Regular cardiac myocyte (primary cell): ENCODE measurements around the gene PCAT6. TPM values are rescaled to one million over a fixed set of nuclear protein-coding genes. Genes with fewer than 3 reads are reported as not detected.

Experiments
- total RNA-seq: library from RNA; depleted of rRNA; stranded (reverse); fragments of >200 nt; gene quantifications from 2 replicates; pipeline ENCODE4 v1.2.3, GENCODE V29; 2014

PCAT6 gene
- 0.56 TPM in 1 of 2 replicates, not detected in the other for total RNA-seq

GRCh38 chr1:202810615-202811295, at the start of gene PCAT6:
PCAT6 (plus strand) TSS chr1:202810954.

DNA sequence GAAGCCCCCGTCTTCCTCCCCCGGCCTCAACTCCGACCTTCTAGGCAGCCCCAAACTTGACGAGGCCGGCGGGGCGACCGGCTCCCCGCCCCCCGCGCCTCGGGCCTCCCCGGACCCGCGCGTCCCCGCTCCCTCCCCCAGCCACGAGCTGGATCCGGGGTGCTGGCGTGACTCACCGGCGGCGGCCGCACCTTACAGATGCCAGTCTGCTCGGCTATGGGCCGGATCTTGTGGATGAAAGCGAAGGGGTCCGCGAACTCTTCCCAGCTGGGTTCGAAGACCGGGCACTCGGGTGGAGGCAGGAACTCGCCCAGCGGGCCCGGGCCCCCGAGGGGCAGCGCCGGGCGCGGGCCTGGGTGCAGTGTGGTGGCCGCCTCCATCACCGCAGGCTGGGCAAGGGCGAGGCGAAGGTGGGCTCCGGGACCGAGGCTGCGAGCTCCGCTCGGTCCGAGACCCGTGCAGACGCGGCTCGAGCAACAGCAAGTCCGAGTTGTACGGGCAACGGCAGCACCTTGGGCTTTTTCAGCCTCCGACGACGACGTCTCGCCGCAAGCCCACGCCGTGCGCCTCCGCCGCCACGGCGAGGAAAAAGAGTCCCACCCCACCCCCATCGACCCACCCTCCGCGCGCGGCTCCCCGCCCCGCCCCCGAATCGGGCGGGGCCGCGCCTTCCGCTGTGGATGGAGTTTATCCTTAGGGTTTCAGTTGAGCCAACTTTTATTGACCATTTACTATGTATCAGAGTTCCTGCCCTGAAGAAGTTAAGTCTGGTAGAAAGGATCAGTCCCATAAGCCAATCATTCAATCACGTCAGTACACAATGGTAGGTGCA, 2.6 kb upstream of the PCAT6 start, which contains the start of gene KDM5B:
Gene KDM5B (minus strand): TSS at position 496 of the 832 bp plus-strand sequence. CDS start 116 bp downstream, at position 380.

Other genes with a start within 250 kb of the PCAT6 start
- under 0.01 TPM in 1 of 2 replicates, not detected in the other for gene SYT2, start 100.5 kb upstream of the PCAT6 start, total RNA-seq
- gene KDM5B, start 2.5 kb upstream of the PCAT6 start, total RNA-seq, result 76.9 and 107 TPM in 2 replicates
- 2.8 and 5.6 TPM in 2 replicates for gene RABIF, start 78.2 kb downstream of the PCAT6 start, total RNA-seq
- gene KLHL12, start 116.3 kb downstream of the PCAT6 start, total RNA-seq, result 32.4 and 38.1 TPM in 2 replicates
- gene ADIPOR1, start 147.4 kb downstream of the PCAT6 start, total RNA-seq, result 131 and 140 TPM in 2 replicates
- 38.7 and 78.9 TPM in 2 replicates for gene CYB5R1, start 156.3 kb downstream of the PCAT6 start, total RNA-seq
- gene TMEM183A, start 196.4 kb downstream of the PCAT6 start, total RNA-seq, result 110 and 123 TPM in 2 replicates
- 9.0 and 39.2 TPM in 2 replicates for gene PPFIA4, start 215.5 kb downstream of the PCAT6 start, total RNA-seq